Measurements from ENCODE around the gene FOCAD.

DNA sequence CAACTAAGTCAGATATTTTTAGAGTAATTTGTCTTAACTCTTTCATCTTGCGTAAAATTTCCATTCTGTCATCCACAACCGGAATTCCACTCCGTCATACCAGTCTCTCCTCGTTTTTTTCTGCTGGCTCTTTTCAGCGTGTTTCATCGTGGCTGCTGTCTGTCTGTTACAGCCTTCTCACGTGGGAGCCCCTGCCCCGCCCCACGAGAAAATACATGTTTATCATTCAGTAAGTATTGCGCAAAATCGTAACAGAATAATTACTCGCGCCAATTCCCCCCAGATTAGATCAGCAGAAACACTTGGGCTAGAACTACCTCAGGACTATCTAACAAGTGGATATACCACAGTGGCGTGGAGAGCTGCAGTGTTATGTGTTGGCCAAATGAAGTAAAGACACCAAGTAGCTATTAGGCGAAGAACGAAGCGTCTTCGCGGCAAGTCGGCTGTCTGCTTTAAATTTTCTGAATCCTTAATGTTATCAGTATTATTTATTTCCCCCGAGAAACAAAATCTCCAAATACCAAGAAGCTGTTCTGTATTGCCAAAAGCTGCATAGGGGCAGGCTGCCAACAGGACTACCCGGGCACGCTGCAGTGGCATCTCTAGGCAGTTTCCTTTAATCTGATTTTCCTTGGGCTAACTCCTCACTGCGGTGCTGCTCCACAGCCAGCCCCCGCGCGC is 566 bp upstream of the FOCAD start:
- TF ChIP-seq, protein P1, sequence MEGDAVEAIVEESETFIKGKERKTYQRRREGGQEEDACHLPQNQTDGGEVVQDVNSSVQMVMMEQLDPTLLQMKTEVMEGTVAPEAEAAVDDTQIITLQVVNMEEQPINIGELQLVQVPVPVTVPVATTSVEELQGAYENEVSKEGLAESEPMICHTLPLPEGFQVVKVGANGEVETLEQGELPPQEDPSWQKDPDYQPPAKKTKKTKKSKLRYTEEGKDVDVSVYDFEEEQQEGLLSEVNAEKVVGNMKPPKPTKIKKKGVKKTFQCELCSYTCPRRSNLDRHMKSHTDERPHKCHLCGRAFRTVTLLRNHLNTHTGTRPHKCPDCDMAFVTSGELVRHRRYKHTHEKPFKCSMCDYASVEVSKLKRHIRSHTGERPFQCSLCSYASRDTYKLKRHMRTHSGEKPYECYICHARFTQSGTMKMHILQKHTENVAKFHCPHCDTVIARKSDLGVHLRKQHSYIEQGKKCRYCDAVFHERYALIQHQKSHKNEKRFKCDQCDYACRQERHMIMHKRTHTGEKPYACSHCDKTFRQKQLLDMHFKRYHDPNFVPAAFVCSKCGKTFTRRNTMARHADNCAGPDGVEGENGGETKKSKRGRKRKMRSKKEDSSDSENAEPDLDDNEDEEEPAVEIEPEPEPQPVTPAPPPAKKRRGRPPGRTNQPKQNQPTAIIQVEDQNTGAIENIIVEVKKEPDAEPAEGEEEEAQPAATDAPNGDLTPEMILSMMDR (conservative IDR thresholded peaks at IDR 0.05 in 1 of 2, IDR thresholded peaks at IDR 0.05 in 1 of 2; ENCODE audit: low read depth in 1 of 2, low read length in 2 of 2), result no peak
- TF ChIP-seq EZH2 (IDR thresholded peaks at IDR 0.05; ENCODE audit: low read length, missing control alignments), result no peak

Data from fibroblast of lung (primary cell).